ENCODE data around the gene CDON. TPM values are rescaled to one million over a fixed set of nuclear protein-coding genes. Genes with fewer than 3 reads are reported as not detected.

The CDON gene
- total and polyA plus RNA-seq, 2 of the 13 experiments (the other 11 are each of a cell fraction or from before 2014, with no cell fraction given) = 9.6 to 12.8 TPM

- H3K36me3 ChIP-seq (replicated peaks in 1 of 2; ENCODE audit: control insufficient read depth in 1 of 2, insufficient read depth in 2 of 2, low read length in 2 of 2) = no peaks in the 10 kb centered on the region
- H3K4me3 ChIP-seq (replicated peaks in 1 of 3; ENCODE audit: insufficient read depth in 1 of 3, low read depth in 2 of 3, low read length in 3 of 3) = peak overlapping the region; percentile 7 to 36 (median 15); a peak in 3 of 6 replicates
- H3K27me3 ChIP-seq (ENCODE audit: control insufficient read depth in 1 of 2, insufficient read depth in 2 of 2, low read length in 2 of 2) = no peaks in the 10 kb centered on the region
- peak overlapping the region; percentile 45 for H3K27ac ChIP-seq (ENCODE audit: extremely low read length, insufficient read depth, low read length)
- in situ Hi-C loops (cut with HindIII; ENCODE audit: extremely low pct_ligation_motif_present, low pct_unique_long_range_greater_than_20kb) = no loop called here
- 2% methylated on average over 6 of the region's 6 CpGs for WGBS (ENCODE audit: low lambda C conversion rate)
- peak overlapping the region; percentile 67 for H3K4me2 ChIP-seq (ENCODE audit: low read depth, low read length)
- intact Hi-C loops (cut with micrococcal nuclease; ENCODE audit: unreplicated experiment) = loop anchor here (2.0 kb wide), 1 partner anchor 18 kb away; no protein-coding TSS in a partner anchor
- H3K9me3 ChIP-seq (ENCODE audit: low read length) = no peaks in the 10 kb centered on the region
- no TSS peak for BruUV-seq (replicated peaks)
- H3K79me2 ChIP-seq (ENCODE audit: insufficient read depth, low read length) = no peaks in the 10 kb centered on the region
- peak; percentile 80 for FAIRE-seq
- ChIA-PET CTCF (ENCODE audit: low intra/inter-chr PET ratio, low total read pairs) (no interaction called here), POLR2A (interaction anchor here (0.9 to 1.8 kb wide), 6 partner anchors 38 to 379 kb away, joined by 3 to 8 read pairs (median 4); partner anchors contain the start of genes DCPS and HYLS1)
- H4K20me1 ChIP-seq (ENCODE audit: insufficient read depth, low read length) = no peaks in the 10 kb centered on the region
- ATAC-seq = peak; percentile 90
- H3K9ac ChIP-seq (ENCODE audit: insufficient read depth, low read depth, low read length) = no peak overlapping the region
- peak; percentile 79 for DNase-seq (ENCODE audit: low spot score)
- peaks cover 66% of the 10 kb centered on the region for H3K4me1 ChIP-seq (ENCODE audit: insufficient read depth, low read length)
- H2AFZ ChIP-seq (ENCODE audit: low read length) = no peak overlapping the region
- TF ChIP-seq ZSCAN5A (CRISPR knock-in tag; IDR thresholded peaks at IDR 0.05; ENCODE audit: borderline replicate concordance) (no peak), ZNF280D (CRISPR knock-in tag; IDR thresholded peaks at IDR 0.05) (0 out of 2 replicates have a peak, but pooled peaks have one; percentile 40), ZNF343 (CRISPR knock-in tag; IDR thresholded peaks at IDR 0.05) (no peak), ZNF451 (CRISPR knock-in tag; IDR thresholded peaks at IDR 0.05) (peak; percentile 29; the same call in 1 of the 2 replicates), SATB2 (CRISPR knock-in tag; IDR thresholded peaks at IDR 0.05) (no peak), ZNF292 (CRISPR knock-in tag; IDR thresholded peaks at IDR 0.05; ENCODE audit: borderline replicate concordance, low read depth) (peak; percentile 98; the same call in 1 of the 2 replicates), ZNF282 (IDR thresholded peaks at IDR 0.05; ENCODE audit: partially characterized antibody) (no peak), ZNF646 (CRISPR knock-in tag; IDR thresholded peaks at IDR 0.05) (peak; percentile 79; the same call in 1 of the 2 replicates), GTF3A (CRISPR knock-in tag; conservative IDR thresholded peaks at IDR 0.05) (no peak), ZNF713 (CRISPR knock-in tag; IDR thresholded peaks at IDR 0.05) (no peak), ZNF737 (CRISPR knock-in tag; IDR thresholded peaks at IDR 0.05; ENCODE audit: borderline replicate concordance) (no peak), FOSL2 (CRISPR knock-in tag; IDR thresholded peaks at IDR 0.05) (peak; percentile 85), ZNF143 (CRISPR knock-in tag; IDR thresholded peaks at IDR 0.05) (peak; percentile 30; the same call in 1 of the 2 replicates)
Observed at GRCh38 chr11:125925247-125925740, 137.4 kb downstream of the CDON start.

Measured in HepG2 (cell line).